Calu3 (cell line): ENCODE results near the gene SORBS1. TPM values are rescaled to one million over a fixed set of nuclear protein-coding genes. Genes with fewer than 3 reads are reported as not detected.
A peak's percentile ranks its signal among the peaks of the same experiment; 100 is the strongest.

Experiments used
- Bru-seq: library from RNA; stranded (reverse); fragments of 400-500 nt; gene quantifications from one replicate; lab custom pipeline; 2021; lab: Mats Ljungman, UMichigan
- BruChase-seq, 2 experiments: library from RNA; stranded (reverse); fragments of 400-500 nt; gene quantifications; one replicate each; lab custom pipeline; 2021; lab: Mats Ljungman, UMichigan
- BruUV-seq: library from RNA; stranded (reverse); fragments of 400-500 nt; replicated peaks from 2 replicates; lab custom pipeline; 2021; lab: Mats Ljungman, UMichigan
- CTCF ChIA-PET: fragments of 300-600 bp; sonication (Branson Sonifier 250); formaldehyde crosslinking; loops from one replicate; lab custom pipeline; 2022; ENCODE audit warnings: antibody characterized with exemption; lab: Charles Lee
- DNase-seq: peaks from one replicate; pipeline ENCODE4 v3.0.0; 2022
- H3K27ac Mint-ChIP-seq: one replicate; pipeline ENCODE4 v1.8.0; 2022; ENCODE audit warnings: mixed read lengths; ENCODE audit not compliant: unreplicated experiment
- H3K27me3 Mint-ChIP-seq: one replicate; pipeline ENCODE4 v1.8.0; 2022; ENCODE audit warnings: mixed read lengths; ENCODE audit not compliant: unreplicated experiment
- H3K36me3 Mint-ChIP-seq: one replicate; pipeline ENCODE4 v1.8.0; 2022; ENCODE audit warnings: mild to moderate bottlenecking, moderate library complexity, mixed read lengths; ENCODE audit not compliant: insufficient read depth, unreplicated experiment
- H3K4me1 Mint-ChIP-seq: one replicate; pipeline ENCODE4 v1.8.0; 2022; ENCODE audit warnings: mild to moderate bottlenecking, low read depth, mixed read lengths; ENCODE audit not compliant: unreplicated experiment
- H3K4me3 Mint-ChIP-seq: one replicate; pipeline ENCODE4 v1.8.0; 2022; ENCODE audit warnings: mild to moderate bottlenecking, low read depth, moderate library complexity, mixed read lengths; ENCODE audit not compliant: unreplicated experiment
- H3K9me3 Mint-ChIP-seq: one replicate; pipeline ENCODE4 v1.8.0; 2022; ENCODE audit warnings: low read depth, mixed read lengths; ENCODE audit not compliant: unreplicated experiment
- intact Hi-C: fragments of 100-400 bp; cut with micrococcal nuclease; formaldehyde crosslinking; loops from one replicate; pipeline ENCODE4 v1.10.0; 2022; ENCODE audit not compliant: unreplicated experiment
- long read RNA-seq: library from polyadenylated mRNA; stranded (forward); transcript quantifications from one replicate; pipeline ENCODE4 v2.0.0, GENCODE V29; 2022
- total RNA-seq: library from RNA; stranded (reverse); gene quantifications from 2 replicates; pipeline ENCODE4 v1.2.3, GENCODE V29; 2022
- TF ChIP-seq, protein P1 (sequence below): fragments of 200-600 bp; IDR thresholded peaks from one replicate; pipeline ENCODE4 v1.8.0; 2022; ENCODE audit warnings: antibody characterized with exemption; ENCODE audit not compliant: unreplicated experiment

SORBS1 gene
- total RNA-seq (2.8 and 4.0 TPM in 2 replicates), Bru-seq, nascent RNA (percentile 32 among the genes with signal in this experiment), BruChase-seq, experiment 1, labeled RNA remaining after a 6-hour chase (percentile 26 among the genes with signal in this experiment), BruChase-seq, experiment 2, labeled RNA remaining after a 2-hour chase (percentile 27 among the genes with signal in this experiment)
- long read RNA-seq, partial matches to known transcripts = 0 of 2 reads
- long read RNA-seq, other reads (novel, unspliced or antisense) = 2 of 2 reads

- BruUV-seq = no TSS peak
- Mint-ChIP-seq H3K27ac (peak within 1 kb of the TSS; percentile 51), H3K4me1 (no peaks in the 10 kb centered on the region), H3K36me3 (peaks cover 14% of the 10 kb centered on the region), H3K9me3 (no peaks in the 10 kb centered on the region), H3K27me3 (peaks cover 50% of the 10 kb centered on the region), H3K4me3 (peak within 1 kb of the TSS; percentile 82)
- peak; percentile 92 for DNase-seq
- TF ChIP-seq, protein P1, sequence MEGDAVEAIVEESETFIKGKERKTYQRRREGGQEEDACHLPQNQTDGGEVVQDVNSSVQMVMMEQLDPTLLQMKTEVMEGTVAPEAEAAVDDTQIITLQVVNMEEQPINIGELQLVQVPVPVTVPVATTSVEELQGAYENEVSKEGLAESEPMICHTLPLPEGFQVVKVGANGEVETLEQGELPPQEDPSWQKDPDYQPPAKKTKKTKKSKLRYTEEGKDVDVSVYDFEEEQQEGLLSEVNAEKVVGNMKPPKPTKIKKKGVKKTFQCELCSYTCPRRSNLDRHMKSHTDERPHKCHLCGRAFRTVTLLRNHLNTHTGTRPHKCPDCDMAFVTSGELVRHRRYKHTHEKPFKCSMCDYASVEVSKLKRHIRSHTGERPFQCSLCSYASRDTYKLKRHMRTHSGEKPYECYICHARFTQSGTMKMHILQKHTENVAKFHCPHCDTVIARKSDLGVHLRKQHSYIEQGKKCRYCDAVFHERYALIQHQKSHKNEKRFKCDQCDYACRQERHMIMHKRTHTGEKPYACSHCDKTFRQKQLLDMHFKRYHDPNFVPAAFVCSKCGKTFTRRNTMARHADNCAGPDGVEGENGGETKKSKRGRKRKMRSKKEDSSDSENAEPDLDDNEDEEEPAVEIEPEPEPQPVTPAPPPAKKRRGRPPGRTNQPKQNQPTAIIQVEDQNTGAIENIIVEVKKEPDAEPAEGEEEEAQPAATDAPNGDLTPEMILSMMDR = no peak
- CTCF ChIA-PET = no interaction called here
- intact Hi-C loops = no loop called here
Measured at GRCh38 chr10:95561177-95561863, at the start of gene SORBS1. Gene SORBS1 (minus strand): TSS chr10:95561371. CDS start chr10:95441135, 120,236 bp downstream.

- no TSS peak for BruUV-seq
- CTCF ChIA-PET = no interaction called here
- intact Hi-C loops = no loop called here
Measured at GRCh38 chr10:95610727-95611126, 49.6 kb upstream of the SORBS1 start.

DNA sequence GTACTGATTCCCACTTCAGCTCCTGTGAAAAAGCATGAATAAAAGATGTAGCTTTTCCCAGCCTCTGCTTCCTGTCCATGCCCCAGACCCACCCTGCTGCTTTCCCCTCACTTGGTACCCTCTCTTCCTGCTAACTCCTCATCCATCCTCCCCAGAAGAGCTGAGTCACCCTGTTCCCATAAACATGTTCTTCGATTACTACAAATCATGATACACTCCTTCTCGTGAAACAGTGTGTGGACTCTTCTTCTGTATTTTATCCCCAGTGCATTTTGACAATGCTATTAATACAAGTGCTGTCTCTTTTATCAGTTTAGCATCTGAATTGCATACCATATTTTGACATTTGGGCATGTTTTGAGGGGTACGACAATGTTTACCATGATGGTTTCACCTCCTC is 45.8 kb upstream of the SORBS1 start:
- Mint-ChIP-seq H3K4me1 (no peaks in the 10 kb centered on the region), H3K27ac (no peak overlapping the region), H3K9me3 (no peaks in the 10 kb centered on the region), H3K27me3 (no peaks in the 10 kb centered on the region), H3K36me3 (peaks cover 16% of the 10 kb centered on the region), H3K4me3 (no peak overlapping the region)
- intact Hi-C loops = no loop called here
- CTCF ChIA-PET = no interaction called here
- TF ChIP-seq, protein P1 = no peak
- no TSS peak for BruUV-seq
- no peak for DNase-seq

More at GRCh38 chr10:95610727-95611126, 49.6 kb upstream of the SORBS1 start:
- TF ChIP-seq, protein P1 = no peak
- Mint-ChIP-seq H3K4me3 (no peak overlapping the region), H3K9me3 (no peaks in the 10 kb centered on the region), H3K4me1 (no peaks in the 10 kb centered on the region), H3K36me3 (peaks cover 32% of the 10 kb centered on the region), H3K27me3 (no peaks in the 10 kb centered on the region), H3K27ac (no peak overlapping the region)
- DNase-seq = no peak

DNA sequence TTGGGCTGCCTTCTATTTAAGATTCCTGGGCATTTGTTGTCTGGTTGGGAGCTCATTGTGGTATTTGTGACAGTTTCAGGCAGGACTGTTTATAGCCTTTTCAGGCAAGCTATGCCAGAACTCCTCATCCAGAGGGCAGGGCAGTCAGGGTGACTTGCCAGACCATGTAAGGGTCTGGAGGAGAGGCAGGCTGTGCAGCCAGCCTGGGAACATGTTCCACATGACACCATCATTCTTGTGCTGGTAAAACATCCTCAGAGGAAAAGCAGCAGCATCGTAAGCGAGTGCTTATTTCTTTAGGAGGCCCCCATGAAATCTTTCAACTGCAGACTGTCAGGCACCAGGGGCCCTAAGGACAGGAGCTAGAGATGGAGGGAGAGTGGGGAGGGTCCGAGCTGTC is 44.0 kb upstream of the SORBS1 start:
- DNase-seq = no peak
- Mint-ChIP-seq H3K4me1 (no peaks in the 10 kb centered on the region), H3K27me3 (no peaks in the 10 kb centered on the region), H3K4me3 (no peak overlapping the region), H3K9me3 (no peaks in the 10 kb centered on the region), H3K36me3 (peaks cover 16% of the 10 kb centered on the region), H3K27ac (no peak overlapping the region)
- CTCF ChIA-PET = interaction anchor here (0.6 kb wide), 1 partner anchor 197 kb away, joined by 12 read pairs; no protein-coding TSS in a partner anchor
- no TSS peak for BruUV-seq
- intact Hi-C loops = no loop called here
- TF ChIP-seq, protein P1 = no peak
